Muscle of arm (tissue), 12 donors: Measurements from ENCODE around the gene ENAH. TPM values are rescaled to one million over a fixed set of nuclear protein-coding genes. Genes with fewer than 3 reads are reported as not detected.
"Not testable (repeated sequence)": the region's sequence is repeated elsewhere in the genome, so short reads cannot be mapped to it uniquely, and the experiment has no call there.

Experiments
- DNase-seq: peaks from one replicate; pipeline ENCODE4 v3.0.0-alpha.2; 2013
- polyA plus RNA-seq, 12 donors: library from polyadenylated mRNA; unstranded; fragments of 120-200 nt; gene quantifications; one replicate each; pipeline ENCODE4 v1.2.1, GENCODE V29; 2013; ENCODE audit not compliant: insufficient read length in 12 of 12

The ENAH gene
- polyA plus RNA-seq, 12 donors = 106 to 360 (median 161) TPM

GRCh38 chr1:225473676-225474438 is 179.1 kb downstream of the ENAH start:
- not testable (repeated sequence) for DNase-seq

GRCh38 chr1:225473266-225473665 is 179.7 kb downstream of the ENAH start:
- DNase-seq = not testable (repeated sequence)

- DNase-seq = no peak
These were observed 181.2 kb downstream of the ENAH start for GRCh38 chr1:225471453-225472301.

- no peak for DNase-seq
These were observed 181.8 kb downstream of the ENAH start for GRCh38 chr1:225471109-225471452.

- DNase-seq = no peak
These were observed 182.5 kb downstream of the ENAH start for GRCh38 chr1:225470211-225471108.

- DNase-seq = no peak
These were observed 183.9 kb downstream of the ENAH start for GRCh38 chr1:225469051-225469450.

GRCh38 chr1:225468270-225469020 is 184.5 kb downstream of the ENAH start:
- DNase-seq = no peak

GRCh38 chr1:225467193-225468020 is 185.5 kb downstream of the ENAH start:
- DNase-seq = peak; percentile 55

GRCh38 chr1:225466848-225467192 is 186.1 kb downstream of the ENAH start:
- DNase-seq = no peak

- no peak for DNase-seq
These were observed 187.0 kb downstream of the ENAH start for GRCh38 chr1:225465793-225466517.

GRCh38 chr1:225464851-225465792 is 187.8 kb downstream of the ENAH start:
- DNase-seq = no peak

- DNase-seq = no peak
These were observed 190.0 kb downstream of the ENAH start for GRCh38 chr1:225462714-225463574.

- DNase-seq = no peak
These were observed 190.6 kb downstream of the ENAH start for GRCh38 chr1:225462429-225462713.

- DNase-seq = no peak
These were observed 191.1 kb downstream of the ENAH start for GRCh38 chr1:225461533-225462428.

GRCh38 chr1:225460737-225461532 is 192.0 kb downstream of the ENAH start:
- DNase-seq = no peak
